ENCODE measurements around the gene MAGI2. TPM values are rescaled to one million over a fixed set of nuclear protein-coding genes. Genes with fewer than 3 reads are reported as not detected.

MAGI2 gene
- total and polyA plus RNA-seq, 4 donors = 0.37 to 4.1 (median 1.4) TPM

DNA sequence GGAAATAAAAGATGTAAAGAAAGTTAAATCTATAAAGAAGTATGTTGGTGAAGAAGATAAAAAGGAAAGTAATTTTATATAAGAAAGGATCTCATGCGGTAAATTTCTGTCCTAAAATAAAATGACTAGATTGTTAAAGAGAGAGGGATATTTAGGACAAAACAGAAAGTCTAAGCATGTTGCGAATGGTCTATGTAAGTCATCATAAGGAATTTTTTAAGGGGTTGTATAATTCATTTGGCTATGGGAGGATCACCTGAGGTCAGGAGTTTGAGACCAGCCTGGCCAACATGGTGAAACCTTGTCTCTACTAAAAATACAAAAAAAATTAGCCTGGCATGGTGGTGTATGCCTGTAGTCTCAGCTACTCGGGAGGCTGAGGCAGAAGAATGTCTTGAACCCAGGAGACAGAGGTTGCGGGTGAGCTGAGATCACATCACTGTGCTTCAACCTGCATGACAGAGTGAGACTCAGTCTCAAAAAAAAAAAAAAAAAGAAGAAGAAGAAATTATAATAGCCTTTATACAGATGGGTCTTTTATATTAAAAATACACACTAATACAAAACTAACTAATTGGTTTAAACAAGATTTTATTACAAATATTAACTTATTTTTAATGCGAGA, 294.3 kb downstream of the MAGI2 start:
- no peak for DNase-seq (ENCODE audit: low spot score)
- Histone ChIP-seq H3K27ac (ENCODE audit: low read depth in 1 of 2, low read length in 2 of 2) (no peak overlapping the region), H3K9me3 (ENCODE audit: control insufficient read depth in 4 of 4, low read length in 3 of 4) (peaks cover 0 to 2% (median 0%) of the 10 kb centered on the region in 4 donors), H3K4me1 (ENCODE audit: control insufficient read depth in 4 of 4, insufficient read depth in 4 of 4, low read length in 3 of 4) (peaks cover 0 to 2% (median 0%) of the 10 kb centered on the region in 4 donors), H3K9ac (ENCODE audit: low read depth in 1 of 2, low read length in 2 of 2) (no peak overlapping the region), H3K4me3 (ENCODE audit: low read depth in 1 of 3, low read length in 3 of 3) (no peak overlapping the region), H3K36me3 (ENCODE audit: control insufficient read depth in 4 of 4, insufficient read depth in 3 of 4, low read depth in 1 of 4, low read length in 3 of 4) (no peaks in the 10 kb centered on the region), H3K27me3 (ENCODE audit: control insufficient read depth in 4 of 4, insufficient read depth in 4 of 4, low read length in 3 of 4) (no peaks in the 10 kb centered on the region)
- no peak for TF ChIP-seq RXRA (IDR thresholded peaks at IDR 0.05)
- no peak for TF ChIP-seq NR2F2 (IDR thresholded peaks at IDR 0.05)
- no peak for TF ChIP-seq SP1 (IDR thresholded peaks at IDR 0.05)
- no peak for TF ChIP-seq YY1 (IDR thresholded peaks at IDR 0.05)
- TF ChIP-seq GABPA (IDR thresholded peaks at IDR 0.05 in 1 of 2, conservative IDR thresholded peaks at IDR 0.05 in 1 of 2) = no peak
- TF ChIP-seq, protein P1, sequence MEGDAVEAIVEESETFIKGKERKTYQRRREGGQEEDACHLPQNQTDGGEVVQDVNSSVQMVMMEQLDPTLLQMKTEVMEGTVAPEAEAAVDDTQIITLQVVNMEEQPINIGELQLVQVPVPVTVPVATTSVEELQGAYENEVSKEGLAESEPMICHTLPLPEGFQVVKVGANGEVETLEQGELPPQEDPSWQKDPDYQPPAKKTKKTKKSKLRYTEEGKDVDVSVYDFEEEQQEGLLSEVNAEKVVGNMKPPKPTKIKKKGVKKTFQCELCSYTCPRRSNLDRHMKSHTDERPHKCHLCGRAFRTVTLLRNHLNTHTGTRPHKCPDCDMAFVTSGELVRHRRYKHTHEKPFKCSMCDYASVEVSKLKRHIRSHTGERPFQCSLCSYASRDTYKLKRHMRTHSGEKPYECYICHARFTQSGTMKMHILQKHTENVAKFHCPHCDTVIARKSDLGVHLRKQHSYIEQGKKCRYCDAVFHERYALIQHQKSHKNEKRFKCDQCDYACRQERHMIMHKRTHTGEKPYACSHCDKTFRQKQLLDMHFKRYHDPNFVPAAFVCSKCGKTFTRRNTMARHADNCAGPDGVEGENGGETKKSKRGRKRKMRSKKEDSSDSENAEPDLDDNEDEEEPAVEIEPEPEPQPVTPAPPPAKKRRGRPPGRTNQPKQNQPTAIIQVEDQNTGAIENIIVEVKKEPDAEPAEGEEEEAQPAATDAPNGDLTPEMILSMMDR (IDR thresholded peaks at IDR 0.05; ENCODE audit: low read depth, low read length, missing input control) = no peak
- no peak for TF ChIP-seq FOXA2 (IDR thresholded peaks at IDR 0.05)
- TF ChIP-seq JUND (IDR thresholded peaks at IDR 0.05) = no peak
- TF ChIP-seq, protein P2, sequence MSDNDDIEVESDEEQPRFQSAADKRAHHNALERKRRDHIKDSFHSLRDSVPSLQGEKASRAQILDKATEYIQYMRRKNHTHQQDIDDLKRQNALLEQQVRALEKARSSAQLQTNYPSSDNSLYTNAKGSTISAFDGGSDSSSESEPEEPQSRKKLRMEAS (IDR thresholded peaks at IDR 0.05) = no peak
- TF ChIP-seq TAF1 (conservative IDR thresholded peaks at IDR 0.05) = no peak
- no peak for TF ChIP-seq EGR1 (IDR thresholded peaks at IDR 0.05; ENCODE audit: low read depth in 2 of 2)
- TF ChIP-seq, protein P3, sequence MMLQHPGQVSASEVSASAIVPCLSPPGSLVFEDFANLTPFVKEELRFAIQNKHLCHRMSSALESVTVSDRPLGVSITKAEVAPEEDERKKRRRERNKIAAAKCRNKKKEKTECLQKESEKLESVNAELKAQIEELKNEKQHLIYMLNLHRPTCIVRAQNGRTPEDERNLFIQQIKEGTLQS (IDR thresholded peaks at IDR 0.05) = no peak
- no peak for TF ChIP-seq HNF4G (IDR thresholded peaks at IDR 0.05)
- TF ChIP-seq FOXA1 (IDR thresholded peaks at IDR 0.05) = no peak
- no peak for TF ChIP-seq RAD21 (IDR thresholded peaks at IDR 0.05)
- no peak for TF ChIP-seq HNF4A (conservative IDR thresholded peaks at IDR 0.05)
- TF ChIP-seq REST (IDR thresholded peaks at IDR 0.05) = no peak
- no peak for TF ChIP-seq ZBTB33 (IDR thresholded peaks at IDR 0.05)
- 93% methylated on average over 5 of the region's 5 CpGs for WGBS

All from liver (tissue), 9 donors.